HG03521 (cell line): Measurements from ENCODE around the gene FASTKD2.

Source experiments
- ATAC-seq: cut with Tn5 transposase; IDR thresholded peaks from one replicate; pipeline ENCODE4 v1.9.1; 2021; ENCODE audit warnings: mild to moderate bottlenecking, moderate library complexity; ENCODE audit not compliant: unreplicated experiment

Gene FASTKD2

GRCh38 chr2:206765242-206766056 is at the start of gene FASTKD2, which contains the start of gene MDH1B:
TSS of gene FASTKD2 (plus strand) at chr2:206765606. CDS start at chr2:206766694, 1,088 bp downstream.
TSS of gene MDH1B (minus strand) at chr2:206765328. CDS start at chr2:206765271, 57 bp downstream.
- ATAC-seq = peak; percentile 88

- ATAC-seq = no peak
Observed at GRCh38 chr2:206716623-206717022, 48.8 kb upstream of the FASTKD2 start.

DNA sequence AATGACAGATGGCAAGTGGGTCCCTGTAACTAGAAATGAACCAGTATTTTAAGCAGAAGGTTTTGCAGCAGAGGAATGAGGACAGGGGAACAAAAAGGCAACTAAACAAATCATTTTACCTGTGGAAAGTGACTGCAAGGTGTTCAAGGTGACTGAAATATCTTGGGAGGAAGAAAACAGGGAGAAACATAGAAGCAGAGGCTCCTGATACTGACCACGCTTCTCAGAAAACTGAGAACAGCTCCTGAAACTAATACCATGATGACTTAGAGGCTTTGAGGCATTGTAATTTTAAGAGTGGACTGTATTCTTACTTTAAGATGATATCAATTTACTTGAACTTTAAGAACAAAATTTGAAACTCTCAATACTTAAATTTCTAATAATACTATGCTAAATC is 47.1 kb upstream of the FASTKD2 start, which contains the start of gene DYTN:
Gene DYTN (minus strand): TSS at position 101 of the 400 bp plus-strand sequence. CDS start 117 bp downstream, outside the sequence.
- ATAC-seq = no peak

GRCh38 chr2:206721256-206721920 is 44.0 kb upstream of the FASTKD2 start:
- ATAC-seq = peak; percentile 70

- ATAC-seq = no peak
Observed at GRCh38 chr2:206723288-206723687, 42.1 kb upstream of the FASTKD2 start.

DNA sequence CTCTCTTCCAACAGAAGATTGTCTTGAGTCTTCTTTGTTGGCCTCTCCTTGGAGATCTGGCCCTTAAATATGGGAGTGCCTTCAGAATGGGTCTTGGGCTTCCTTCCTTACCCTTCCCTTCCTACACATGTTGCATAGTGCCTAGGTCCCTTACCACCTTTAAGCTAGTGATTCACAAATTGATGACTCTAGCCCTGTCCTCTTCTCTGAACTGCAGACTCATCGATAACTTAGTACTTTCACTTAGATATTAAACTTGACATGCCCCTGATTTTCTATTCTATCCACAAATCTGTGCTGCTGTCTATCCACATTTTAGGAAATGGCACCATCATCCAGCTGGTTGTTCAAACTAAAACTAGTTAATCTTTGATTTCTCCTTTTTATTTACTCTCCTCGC is 38.1 kb upstream of the FASTKD2 start:
- no peak for ATAC-seq

DNA sequence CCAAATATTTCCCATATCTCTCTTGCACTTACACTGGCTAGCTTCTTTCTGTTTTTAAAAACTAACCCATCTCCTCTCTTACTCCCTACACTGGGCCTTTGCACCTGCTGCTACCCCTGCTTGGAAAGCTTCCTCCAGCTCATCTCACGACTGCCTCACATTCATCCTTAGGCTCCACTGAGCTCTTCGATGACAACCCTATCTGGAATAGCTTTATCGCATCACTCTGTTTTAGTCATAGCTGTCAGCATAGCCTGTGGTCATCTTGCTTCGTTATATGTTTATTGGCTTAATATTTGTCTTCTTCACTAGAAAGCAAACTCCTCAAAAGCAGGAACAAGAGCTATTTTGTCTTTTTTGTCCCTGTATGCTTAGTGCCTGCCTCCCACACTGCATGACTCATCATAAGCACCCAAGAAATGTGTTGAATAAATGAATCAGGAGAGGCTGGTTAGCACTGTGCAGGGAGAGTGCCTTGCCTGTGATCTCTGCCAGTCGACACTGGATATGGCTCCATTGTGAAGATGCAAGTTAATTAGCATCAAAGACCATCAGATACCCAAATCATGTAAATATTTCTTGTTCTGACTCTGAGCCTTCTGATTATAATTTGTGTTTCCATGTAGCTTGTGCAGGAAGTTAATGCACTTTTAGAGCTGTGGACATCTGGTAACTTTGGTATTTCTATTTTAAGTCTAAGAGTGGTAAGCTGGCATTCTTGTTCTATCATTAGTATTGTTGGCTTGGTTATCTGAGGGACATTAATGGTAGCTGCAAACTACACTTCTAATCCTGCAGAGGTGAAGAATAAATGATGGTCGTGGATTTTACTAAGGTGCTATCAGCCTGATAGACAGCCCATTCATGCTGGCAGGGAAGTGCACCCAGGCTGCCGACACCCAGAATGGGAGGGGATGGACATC is 36.9 kb upstream of the FASTKD2 start:
- no peak for ATAC-seq

DNA sequence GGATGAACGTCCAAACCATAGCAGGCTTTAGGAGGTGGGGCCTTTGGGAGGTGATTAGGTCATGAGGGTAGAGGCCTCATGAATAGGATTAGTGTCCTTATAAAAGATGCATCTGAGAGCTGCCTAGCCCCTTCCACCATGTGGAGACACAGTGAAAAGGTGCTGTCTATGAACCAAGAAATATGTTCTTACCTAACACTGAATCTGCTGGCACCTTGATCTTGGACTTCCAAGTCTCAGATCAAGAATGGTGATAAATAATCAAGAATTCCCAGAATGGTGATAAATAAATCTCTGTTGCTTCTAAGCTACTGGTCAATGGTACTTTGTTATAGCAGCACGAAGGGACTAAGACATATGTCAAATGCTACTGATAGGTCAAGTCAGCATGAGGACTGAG is 32.1 kb upstream of the FASTKD2 start:
- no peak for ATAC-seq

- ATAC-seq = no peak
Observed at GRCh38 chr2:206736935-206737334, 28.5 kb upstream of the FASTKD2 start.

GRCh38 chr2:206739271-206739670 is 26.1 kb upstream of the FASTKD2 start:
- no peak for ATAC-seq

GRCh38 chr2:206740800-206741199 is 24.6 kb upstream of the FASTKD2 start:
- ATAC-seq = no peak

DNA sequence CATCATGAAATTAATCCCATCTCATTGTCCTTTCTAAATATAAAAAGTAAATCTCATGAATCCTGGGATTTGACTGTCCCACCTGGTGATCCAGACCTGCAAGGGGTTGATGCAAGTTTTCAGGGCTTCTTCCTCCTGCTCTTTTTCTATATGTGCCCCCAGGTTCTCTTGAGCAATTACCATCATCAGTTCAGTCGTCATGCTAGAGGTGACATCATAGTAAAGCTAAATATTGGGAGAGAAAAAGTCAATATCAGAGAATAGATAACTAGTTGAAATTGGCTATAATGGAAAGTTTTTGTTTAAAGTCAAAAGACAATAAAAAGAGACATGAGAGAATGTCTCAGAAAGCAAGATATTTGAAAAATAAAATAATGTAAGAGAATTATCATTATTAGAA is 8.6 kb upstream of the FASTKD2 start:
- ATAC-seq = no peak

- ATAC-seq = no peak
Observed at GRCh38 chr2:206764673-206765241, 649 bp upstream of the FASTKD2 start.

- no peak for ATAC-seq
Observed at GRCh38 chr2:206766057-206766930, 888 bp downstream of the FASTKD2 start.

- no peak for ATAC-seq
Observed at GRCh38 chr2:206774871-206775270, 9.5 kb downstream of the FASTKD2 start.

DNA sequence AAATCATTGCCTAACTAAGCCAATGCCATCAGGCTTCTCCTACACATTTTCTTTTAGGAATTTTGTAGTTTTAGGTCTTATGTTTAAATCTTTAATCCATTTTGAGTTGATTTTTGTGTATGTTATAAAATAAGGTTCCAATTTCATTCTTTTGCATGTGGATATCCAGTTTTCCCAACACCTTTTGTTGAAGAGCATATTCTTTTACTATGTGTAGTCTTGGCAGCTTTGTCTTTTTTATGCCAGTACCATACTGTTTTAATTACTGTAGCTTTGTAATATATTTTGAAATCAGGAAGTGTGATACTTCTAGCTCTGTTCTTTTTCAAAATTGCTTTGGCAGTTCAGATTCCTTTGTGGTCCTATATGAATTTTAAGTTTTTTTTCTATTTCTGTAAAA is 11.0 kb downstream of the FASTKD2 start:
- ATAC-seq = no peak

DNA sequence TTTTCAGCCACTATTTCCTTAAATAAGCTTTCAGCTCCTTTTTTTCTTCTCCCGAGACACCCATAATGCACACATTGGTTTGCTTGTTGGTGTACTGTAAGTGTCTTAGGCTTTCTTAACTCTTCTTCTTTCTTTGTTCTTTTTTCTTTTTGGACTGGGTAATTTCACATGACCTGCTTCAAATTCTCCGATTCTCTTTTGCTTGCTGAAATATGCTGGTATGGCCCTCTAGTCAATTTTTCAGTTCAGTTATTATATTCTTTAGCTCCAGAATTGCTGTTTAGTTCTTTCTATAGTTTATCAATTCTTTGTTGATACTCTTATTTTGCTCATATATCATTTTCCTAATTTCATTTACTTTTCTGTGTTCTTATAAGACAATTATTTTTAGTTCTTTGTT is 15.3 kb downstream of the FASTKD2 start:
- no peak for ATAC-seq

DNA sequence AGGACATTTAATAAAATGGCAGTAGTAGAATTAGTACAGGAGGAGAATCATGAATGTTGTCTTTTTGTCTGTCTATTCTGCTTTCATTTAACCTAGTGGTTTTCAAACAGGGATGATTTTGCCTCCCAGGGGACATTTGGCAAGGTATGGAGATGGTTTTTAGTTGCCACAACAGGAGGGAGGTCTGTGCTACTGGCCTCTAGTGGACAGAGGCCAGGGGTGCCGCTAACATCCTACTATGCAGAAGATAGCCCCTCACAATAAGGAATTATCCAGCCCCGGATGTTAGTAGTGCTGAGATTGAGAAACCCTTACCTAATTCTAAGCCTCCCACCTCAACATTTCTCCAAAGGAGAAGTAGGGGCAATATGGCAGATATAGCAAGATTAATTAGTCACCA is 18.3 kb downstream of the FASTKD2 start:
- no peak for ATAC-seq

- no peak for ATAC-seq
Observed at GRCh38 chr2:206784559-206785353, 19.4 kb downstream of the FASTKD2 start.
